ENCODE measurements around the gene SLC16A4. TPM values are rescaled to one million over a fixed set of nuclear protein-coding genes. Genes with fewer than 3 reads are reported as not detected.

The SLC16A4 gene
- total and polyA plus RNA-seq, 2 of the 8 experiments (the other 6 are each of a cell fraction or from before 2014, with no cell fraction given), result 0.30 to 0.43 TPM

DNA sequence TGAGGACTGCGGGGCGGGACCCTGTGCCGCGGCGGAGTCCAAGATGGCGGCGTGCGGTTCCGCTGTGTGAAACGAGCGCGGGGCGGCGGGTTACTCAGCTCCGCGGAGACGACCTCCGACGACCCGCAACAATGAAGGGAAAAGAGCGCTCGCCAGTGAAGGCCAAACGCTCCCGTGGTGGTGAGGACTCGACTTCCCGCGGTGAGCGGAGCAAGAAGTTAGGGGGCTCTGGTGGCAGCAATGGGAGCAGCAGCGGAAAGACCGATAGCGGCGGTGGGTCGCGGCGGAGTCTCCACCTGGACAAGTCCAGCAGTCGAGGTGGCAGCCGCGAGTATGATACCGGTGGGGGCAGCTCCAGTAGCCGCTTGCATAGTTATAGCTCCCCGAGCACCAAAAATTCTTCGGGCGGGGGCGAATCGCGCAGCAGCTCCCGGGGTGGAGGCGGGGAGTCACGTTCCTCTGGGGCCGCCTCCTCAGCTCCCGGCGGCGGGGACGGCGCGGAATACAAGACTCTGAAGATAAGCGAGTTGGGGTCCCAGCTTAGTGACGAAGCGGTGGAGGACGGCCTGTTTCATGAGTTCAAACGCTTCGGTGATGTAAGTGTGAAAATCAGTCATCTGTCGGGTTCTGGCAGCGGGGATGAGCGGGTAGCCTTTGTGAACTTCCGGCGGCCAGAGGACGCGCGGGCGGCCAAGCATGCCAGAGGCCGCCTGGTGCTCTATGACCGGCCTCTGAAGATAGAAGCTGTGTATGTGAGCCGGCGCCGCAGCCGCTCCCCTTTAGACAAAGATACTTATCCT is 51.2 kb downstream of the SLC16A4 start (continued):
- peak in 2 of 3 experiments; percentile 20 to 26; a peak in 2 of 4 replicates for TF ChIP-seq CTCF (IDR thresholded peaks at IDR 0.05; ENCODE audit: control extremely low read depth in 1 of 3, insufficient read depth in 1 of 3, low read depth in 1 of 3, low read length in 3 of 3)
- TF ChIP-seq SUZ12 (IDR thresholded peaks at IDR 0.05; ENCODE audit: low read length), result no peak
- TF ChIP-seq TEAD4 (IDR thresholded peaks at IDR 0.05; ENCODE audit: low read depth, low read length), result no peak
- no peak for TF ChIP-seq FOSL1 (IDR thresholded peaks at IDR 0.05; ENCODE audit: insufficient read depth, low read depth, low read length)
- TF ChIP-seq, protein P1, sequence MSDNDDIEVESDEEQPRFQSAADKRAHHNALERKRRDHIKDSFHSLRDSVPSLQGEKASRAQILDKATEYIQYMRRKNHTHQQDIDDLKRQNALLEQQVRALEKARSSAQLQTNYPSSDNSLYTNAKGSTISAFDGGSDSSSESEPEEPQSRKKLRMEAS (IDR thresholded peaks at IDR 0.05), result no peak
- TF ChIP-seq, protein P2, sequence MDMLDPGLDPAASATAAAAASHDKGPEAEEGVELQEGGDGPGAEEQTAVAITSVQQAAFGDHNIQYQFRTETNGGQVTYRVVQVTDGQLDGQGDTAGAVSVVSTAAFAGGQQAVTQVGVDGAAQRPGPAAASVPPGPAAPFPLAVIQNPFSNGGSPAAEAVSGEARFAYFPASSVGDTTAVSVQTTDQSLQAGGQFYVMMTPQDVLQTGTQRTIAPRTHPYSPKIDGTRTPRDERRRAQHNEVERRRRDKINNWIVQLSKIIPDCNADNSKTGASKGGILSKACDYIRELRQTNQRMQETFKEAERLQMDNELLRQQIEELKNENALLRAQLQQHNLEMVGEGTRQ (IDR thresholded peaks at IDR 0.05; ENCODE audit: low read length), result no peak
- peak; percentile 94 for TF ChIP-seq TAF7 (optimal IDR thresholded peaks at IDR 0.05; ENCODE audit: borderline replicate concordance, low read depth, low read length)
- no peak for TF ChIP-seq EZH2 (IDR thresholded peaks at IDR 0.05; ENCODE audit: low read depth, low read length, severe bottlenecking)
- TF ChIP-seq ASH2L (IDR thresholded peaks at IDR 0.05; ENCODE audit: low read length), result peak; percentile 92
- no peak for TF ChIP-seq HDAC6 (IDR thresholded peaks at IDR 0.05; ENCODE audit: low read depth, low read length)
- no peak for TF ChIP-seq SP4 (IDR thresholded peaks at IDR 0.05; ENCODE audit: low read length)
- no peak for TF ChIP-seq SIRT6 (IDR thresholded peaks at IDR 0.05; ENCODE audit: low read length)
- TF ChIP-seq CBX5 (IDR thresholded peaks at IDR 0.05; ENCODE audit: low read depth, low read length), result no peak
- no peak for TF ChIP-seq RAD21 (IDR thresholded peaks at IDR 0.05 in 1 of 2, conservative IDR thresholded peaks at IDR 0.05 in 1 of 2; ENCODE audit: low read depth in 2 of 2, low read length in 2 of 2)
- no peak for TF ChIP-seq SRF (IDR thresholded peaks at IDR 0.05; ENCODE audit: low read depth, low read length)
- TF ChIP-seq CHD1 (IDR thresholded peaks at IDR 0.05; ENCODE audit: low read depth, low read length), result no peak
- peak in 1 of 2 experiments; percentile 28; a peak in 2 of 4 replicates for TF ChIP-seq SIN3A (conservative IDR thresholded peaks at IDR 0.05 in 1 of 2, IDR thresholded peaks at IDR 0.05 in 1 of 2; ENCODE audit: low read depth in 1 of 2, low read length in 2 of 2)
- no peak for TF ChIP-seq TCF12 (IDR thresholded peaks at IDR 0.05; ENCODE audit: low read depth, low read length)

All from H1 (cell line).